Stomach smooth muscle (tissue), 2 donors: Measurements from ENCODE around the gene TAX1BP1.

Experiments used
- H3K27ac ChIP-seq: one replicate; pipeline ENCODE4 v1.7.0; 2013; ENCODE audit warnings: mild to moderate bottlenecking, low read length, inconsistent platforms
- H3K27me3 ChIP-seq, 2 donors: one replicate each; pipeline ENCODE4 v1.7.0; 2013; ENCODE audit warnings: low read length in 2 of 2; ENCODE audit not compliant: insufficient read depth in 2 of 2, control insufficient read depth in 1 of 2
- H3K36me3 ChIP-seq, 2 donors: one replicate each; pipeline ENCODE4 v1.7.0; 2013; ENCODE audit warnings: low read length in 2 of 2; ENCODE audit not compliant: control insufficient read depth in 2 of 2, insufficient read depth in 2 of 2
- H3K4me1 ChIP-seq: one replicate; pipeline ENCODE4 v1.7.0; 2013; ENCODE audit warnings: low read length; ENCODE audit not compliant: control insufficient read depth, insufficient read depth
- H3K4me3 ChIP-seq, 2 donors: one replicate each; pipeline ENCODE4 v1.7.0; 2013; ENCODE audit warnings: low read length in 2 of 2
- H3K9ac ChIP-seq, 2 donors: one replicate each; pipeline ENCODE4 v1.7.0; 2013; ENCODE audit warnings: low read length in 2 of 2, mild to moderate bottlenecking in 1 of 2
- H3K9me3 ChIP-seq, 2 donors: one replicate each; pipeline ENCODE4 v1.7.0; 2013; ENCODE audit warnings: low read length in 2 of 2; ENCODE audit not compliant: control insufficient read depth in 2 of 2
- donor health status: healthy.
- donor health status: Pancreatic carcinoma.

TAX1BP1 gene

DNA sequence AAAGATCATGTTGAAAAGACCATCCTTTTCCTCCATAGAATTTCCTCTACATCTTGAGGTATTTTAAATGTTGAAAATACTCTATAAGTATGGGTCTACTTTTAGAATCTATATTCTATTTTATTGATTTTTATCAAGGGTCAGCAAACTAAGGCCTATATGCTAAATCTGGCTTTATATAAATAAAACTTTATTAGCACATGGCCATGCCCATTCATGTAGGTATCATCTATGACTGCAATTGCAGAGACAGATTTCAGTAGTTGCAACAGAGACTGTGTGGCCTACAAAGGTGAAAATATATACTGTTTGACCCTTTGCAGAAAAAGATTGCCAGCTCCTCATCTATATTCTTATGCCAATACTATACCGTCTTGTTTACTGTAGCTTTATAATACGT is 72.7 kb downstream of the TAX1BP1 start:
- Histone ChIP-seq H3K27ac (no peak overlapping the region), H3K36me3 (peaks cover 3 to 13% of the 10 kb centered on the region in 2 donors), H3K4me1 (no peaks in the 10 kb centered on the region), H3K9me3 (no peaks in the 10 kb centered on the region), H3K9ac (no peak overlapping the region), H3K27me3 (no peaks in the 10 kb centered on the region), H3K4me3 (no peak overlapping the region)

DNA sequence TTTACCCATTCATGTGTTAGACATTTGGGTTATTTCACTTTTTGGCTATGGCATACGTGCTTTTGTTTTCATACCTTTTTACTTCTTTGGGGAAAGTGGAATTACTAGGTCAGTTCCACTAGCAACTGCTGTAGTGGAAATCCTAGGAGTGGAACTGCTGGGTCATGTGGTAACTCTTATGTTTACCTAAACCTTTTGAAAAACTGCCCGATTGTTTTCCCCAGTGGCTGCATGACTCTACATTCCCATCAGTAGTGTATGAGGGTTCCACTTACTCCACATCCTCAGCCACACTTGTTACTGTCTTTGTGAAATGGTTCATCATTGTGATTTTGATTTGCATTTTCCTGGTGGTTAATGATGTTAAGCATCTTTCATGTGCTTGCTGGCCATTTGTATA is 82.3 kb downstream of the TAX1BP1 start:
- Histone ChIP-seq H3K9me3 (no peaks in the 10 kb centered on the region), H3K27me3 (no peaks in the 10 kb centered on the region), H3K4me3 (no peak overlapping the region), H3K9ac (no peak overlapping the region), H3K27ac (no peak overlapping the region), H3K36me3 (peaks cover 3 to 9% of the 10 kb centered on the region in 2 donors), H3K4me1 (no peaks in the 10 kb centered on the region)

DNA sequence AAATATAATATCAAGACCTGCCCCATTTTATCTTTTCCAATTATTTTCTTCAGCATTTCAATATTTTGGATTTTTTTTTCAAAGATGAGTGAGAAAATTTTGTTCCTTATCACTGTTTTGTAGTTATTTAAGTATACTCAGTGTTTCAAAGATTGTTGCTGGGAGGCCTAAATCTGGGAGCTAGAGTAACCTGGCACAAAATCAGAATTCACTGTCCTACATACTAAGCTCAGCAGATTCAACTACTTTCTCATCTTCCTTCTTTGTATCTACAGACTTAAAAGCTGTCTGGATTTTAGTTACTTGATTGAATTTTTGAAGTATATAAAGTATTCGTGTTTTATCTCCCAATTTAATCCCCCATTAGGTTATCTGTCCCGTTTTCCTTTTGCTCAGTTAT is 85.9 kb downstream of the TAX1BP1 start:
- H3K9me3 ChIP-seq = no peaks in the 10 kb centered on the region
- H3K36me3 ChIP-seq = peaks cover 3 to 4% of the 10 kb centered on the region in 2 donors
- no peak overlapping the region for H3K9ac ChIP-seq
- no peaks in the 10 kb centered on the region for H3K4me1 ChIP-seq
- no peaks in the 10 kb centered on the region for H3K27me3 ChIP-seq
- H3K4me3 ChIP-seq = no peak overlapping the region
- H3K27ac ChIP-seq = no peak overlapping the region

DNA sequence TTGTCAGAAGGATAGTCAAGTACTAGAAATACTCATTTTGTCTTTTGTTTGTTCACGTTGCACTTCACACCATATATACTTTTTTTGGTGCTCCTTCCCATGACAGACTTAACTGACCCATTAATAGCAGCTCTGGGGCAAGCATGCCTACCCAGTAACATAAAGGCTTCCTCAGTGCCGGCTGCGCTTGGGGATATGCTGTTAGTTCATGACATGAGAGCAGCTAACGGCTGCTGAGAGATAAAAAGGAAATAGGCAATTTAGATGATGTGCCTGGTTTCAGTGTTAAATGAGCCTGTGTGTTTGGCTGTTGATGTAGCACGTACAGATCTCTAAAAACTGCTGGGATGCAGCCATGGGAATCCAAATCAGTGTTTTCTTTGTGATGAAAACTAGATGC is 86.4 kb downstream of the TAX1BP1 start:
- peaks cover 3 to 4% of the 10 kb centered on the region in 2 donors for H3K36me3 ChIP-seq
- no peak overlapping the region for H3K27ac ChIP-seq
- H3K4me3 ChIP-seq = no peak overlapping the region

DNA sequence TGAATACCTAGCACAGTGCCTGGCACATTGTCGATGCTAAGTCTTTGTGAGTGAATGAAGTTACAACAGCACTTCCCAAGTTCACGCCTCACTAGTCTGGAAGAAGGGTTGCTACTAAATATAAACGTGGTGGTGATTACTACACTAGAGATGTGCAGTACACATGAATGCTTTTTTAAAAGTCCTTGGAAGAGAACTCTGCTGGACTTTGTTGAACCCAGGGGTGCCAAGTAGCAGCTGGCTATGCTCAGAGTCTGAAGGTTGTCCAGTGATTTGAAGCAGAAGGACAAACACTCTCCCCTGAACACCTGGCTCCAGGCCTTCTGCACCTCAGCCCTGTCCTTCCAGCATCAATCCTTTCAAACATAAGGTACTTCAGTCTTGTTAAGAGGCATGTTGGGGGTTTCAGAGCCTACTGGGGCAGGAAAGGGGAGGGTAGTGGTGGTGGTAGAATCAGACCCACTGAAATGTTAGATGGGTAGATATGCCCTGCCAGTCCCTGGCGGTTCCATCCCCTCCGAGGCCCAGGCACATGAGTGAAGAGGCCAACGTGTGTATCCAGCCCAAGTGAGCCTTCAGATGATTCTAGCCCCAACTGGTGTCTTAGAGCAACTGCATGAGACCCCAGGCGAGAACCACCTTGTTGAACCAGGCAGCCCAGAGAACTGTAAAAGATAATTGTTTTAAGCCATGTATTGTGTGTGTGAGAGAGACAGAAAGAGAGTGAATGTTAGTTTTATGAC is 94.4 kb downstream of the TAX1BP1 start:
- peaks cover 9% of the 10 kb centered on the region for H3K4me1 ChIP-seq
- no peak overlapping the region for H3K4me3 ChIP-seq

More for the DNA sequence above, 86.4 kb downstream of the TAX1BP1 start:
- H3K4me1 ChIP-seq = no peaks in the 10 kb centered on the region
- H3K9me3 ChIP-seq = no peaks in the 10 kb centered on the region
- no peaks in the 10 kb centered on the region for H3K27me3 ChIP-seq
- H3K9ac ChIP-seq = no peak overlapping the region

DNA sequence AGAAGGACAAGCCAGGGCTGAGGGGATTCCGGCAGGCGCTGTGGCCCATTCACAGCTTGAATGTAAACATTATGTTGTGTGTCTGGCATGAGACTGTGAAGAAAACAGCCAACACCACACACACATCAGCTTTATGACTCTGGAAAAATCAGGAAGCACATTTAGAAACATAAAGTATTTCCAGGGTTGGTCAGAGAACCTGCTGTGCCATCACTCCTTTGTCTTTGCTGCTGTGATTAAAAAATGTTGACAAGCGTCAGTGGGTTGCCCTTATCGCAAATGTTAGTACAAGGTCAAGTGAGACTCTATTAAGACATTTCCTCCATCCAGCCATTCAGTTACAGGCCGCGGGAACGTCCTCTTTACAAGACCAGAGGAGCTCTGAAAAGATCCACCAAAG is 95.4 kb downstream of the TAX1BP1 start:
- H3K27me3 ChIP-seq = no peaks in the 10 kb centered on the region
- peaks cover 8 to 10% of the 10 kb centered on the region in 2 donors for H3K36me3 ChIP-seq
- no peaks in the 10 kb centered on the region for H3K9me3 ChIP-seq
- H3K27ac ChIP-seq = no peak overlapping the region
- peaks cover 9% of the 10 kb centered on the region for H3K4me1 ChIP-seq
- no peak overlapping the region for H3K4me3 ChIP-seq
- no peak overlapping the region for H3K9ac ChIP-seq

More for the DNA sequence above, 94.4 kb downstream of the TAX1BP1 start:
- H3K36me3 ChIP-seq = peaks cover 7 to 8% of the 10 kb centered on the region in 2 donors
- H3K9ac ChIP-seq = no peak overlapping the region
- peak overlapping the region; percentile 12 for H3K27ac ChIP-seq
- H3K27me3 ChIP-seq = no peaks in the 10 kb centered on the region
- H3K9me3 ChIP-seq = no peaks in the 10 kb centered on the region

DNA sequence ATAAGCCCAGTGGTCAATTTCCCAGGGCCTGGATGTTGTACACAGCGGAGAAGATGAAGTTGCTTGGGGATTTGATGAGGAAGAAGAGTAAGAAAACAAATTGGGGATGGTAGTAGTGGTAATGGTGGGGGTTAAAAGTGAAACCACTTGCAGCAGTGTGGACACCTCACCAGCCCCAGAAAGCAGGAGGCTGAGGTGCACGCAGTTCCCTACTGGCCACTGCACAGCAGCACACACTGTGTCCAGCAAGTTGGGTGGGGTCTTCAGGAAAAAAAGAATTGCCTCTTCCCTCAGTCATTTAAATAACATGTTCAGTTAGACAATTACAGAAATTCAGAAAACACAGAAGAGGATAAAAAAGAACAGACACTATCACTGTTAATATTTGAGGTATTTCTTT is 96.6 kb downstream of the TAX1BP1 start:
- no peaks in the 10 kb centered on the region for H3K27me3 ChIP-seq
- H3K27ac ChIP-seq = no peak overlapping the region
- H3K9me3 ChIP-seq = no peaks in the 10 kb centered on the region
- peaks cover 12 to 15% of the 10 kb centered on the region in 2 donors for H3K36me3 ChIP-seq
- H3K4me3 ChIP-seq = no peak overlapping the region
- peaks cover 9% of the 10 kb centered on the region for H3K4me1 ChIP-seq
- H3K9ac ChIP-seq = no peak overlapping the region

DNA sequence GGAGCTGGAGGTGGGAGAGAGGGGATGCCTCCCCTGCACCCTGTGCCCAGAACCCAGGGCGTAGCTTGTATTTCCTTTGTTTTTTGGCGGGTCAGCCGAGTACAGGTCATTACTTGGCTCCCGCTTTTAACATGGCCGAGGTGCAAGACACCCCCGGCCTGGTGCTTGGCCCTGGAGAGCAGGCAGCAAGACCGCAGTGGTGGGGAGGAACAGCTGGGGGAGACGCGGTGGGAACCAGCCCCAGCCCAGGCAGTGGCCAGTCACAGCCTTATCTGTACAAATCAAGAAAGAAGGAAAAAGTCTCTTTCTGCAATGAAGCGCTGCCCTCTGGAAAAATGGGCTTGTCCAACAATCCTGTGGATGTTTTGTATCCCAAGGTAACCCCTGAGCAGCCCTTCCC is 99.1 kb downstream of the TAX1BP1 start:
- no peaks in the 10 kb centered on the region for H3K9me3 ChIP-seq
- no peak overlapping the region for H3K27ac ChIP-seq
- peaks cover 8% of the 10 kb centered on the region for H3K4me1 ChIP-seq
- H3K9ac ChIP-seq = no peak overlapping the region
- no peak overlapping the region for H3K4me3 ChIP-seq
- H3K27me3 ChIP-seq = no peaks in the 10 kb centered on the region
- H3K36me3 ChIP-seq = peaks cover 7 to 15% of the 10 kb centered on the region in 2 donors

DNA sequence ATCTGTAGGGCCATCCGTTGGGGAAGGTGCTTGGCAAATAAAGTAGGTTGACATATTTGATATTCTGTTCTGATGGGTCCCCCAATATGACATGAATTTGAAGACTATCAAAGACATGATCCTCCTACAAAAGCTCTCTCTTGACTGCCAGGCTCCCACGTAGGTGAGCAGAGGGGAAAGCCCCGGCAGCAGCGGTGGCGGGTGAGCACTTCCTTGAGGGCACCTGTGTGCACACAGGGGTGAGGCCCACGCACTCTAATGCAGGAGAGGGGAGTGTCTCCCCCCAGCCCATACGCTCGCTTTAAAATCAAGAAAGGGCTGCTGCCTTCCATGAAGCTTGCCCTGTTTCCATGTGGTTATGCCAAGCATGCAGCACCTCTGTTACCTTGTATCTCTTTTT is 100.4 kb downstream of the TAX1BP1 start:
- H3K9me3 ChIP-seq = no peaks in the 10 kb centered on the region
- no peak overlapping the region for H3K4me3 ChIP-seq
- H3K9ac ChIP-seq = no peak overlapping the region
- no peak overlapping the region for H3K27ac ChIP-seq
- H3K36me3 ChIP-seq = peaks cover 7 to 11% of the 10 kb centered on the region in 2 donors
- H3K27me3 ChIP-seq = no peaks in the 10 kb centered on the region
- H3K4me1 ChIP-seq = peaks cover 2% of the 10 kb centered on the region

DNA sequence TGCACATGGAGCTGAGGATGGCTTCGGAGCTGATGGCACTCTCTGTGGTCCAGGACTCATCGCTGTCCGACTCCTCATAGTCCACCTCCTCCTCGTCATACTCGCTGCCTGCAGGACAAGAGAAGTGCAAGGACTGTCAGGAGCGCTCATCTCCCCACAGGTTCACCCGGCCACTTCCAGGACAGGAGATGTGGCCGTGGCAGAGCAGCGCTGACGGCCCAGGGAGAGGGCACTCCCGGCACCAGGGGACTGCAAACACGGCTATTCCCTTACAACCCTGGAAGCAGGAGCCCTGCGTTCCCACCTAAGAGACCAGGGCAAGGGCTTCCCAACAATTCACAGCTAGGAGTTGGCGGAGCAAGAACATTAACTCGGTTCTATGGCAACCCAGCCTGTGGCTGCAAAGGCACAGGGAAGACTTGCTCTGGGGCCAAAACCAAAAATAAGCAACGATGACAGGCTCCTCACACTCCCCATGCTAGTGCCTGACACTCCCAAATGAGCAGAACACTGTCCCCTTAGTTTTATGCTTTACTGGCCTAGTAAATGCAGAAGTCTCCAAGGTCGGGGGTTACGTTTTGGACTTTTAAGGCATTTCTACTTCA is 100.9 kb downstream of the TAX1BP1 start:
- Histone ChIP-seq H3K27ac (no peak overlapping the region), H3K4me3 (no peak overlapping the region), H3K36me3 (peaks cover 7 to 11% of the 10 kb centered on the region in 2 donors), H3K4me1 (peaks cover 2% of the 10 kb centered on the region), H3K9me3 (no peaks in the 10 kb centered on the region), H3K27me3 (no peaks in the 10 kb centered on the region), H3K9ac (no peak overlapping the region)

DNA sequence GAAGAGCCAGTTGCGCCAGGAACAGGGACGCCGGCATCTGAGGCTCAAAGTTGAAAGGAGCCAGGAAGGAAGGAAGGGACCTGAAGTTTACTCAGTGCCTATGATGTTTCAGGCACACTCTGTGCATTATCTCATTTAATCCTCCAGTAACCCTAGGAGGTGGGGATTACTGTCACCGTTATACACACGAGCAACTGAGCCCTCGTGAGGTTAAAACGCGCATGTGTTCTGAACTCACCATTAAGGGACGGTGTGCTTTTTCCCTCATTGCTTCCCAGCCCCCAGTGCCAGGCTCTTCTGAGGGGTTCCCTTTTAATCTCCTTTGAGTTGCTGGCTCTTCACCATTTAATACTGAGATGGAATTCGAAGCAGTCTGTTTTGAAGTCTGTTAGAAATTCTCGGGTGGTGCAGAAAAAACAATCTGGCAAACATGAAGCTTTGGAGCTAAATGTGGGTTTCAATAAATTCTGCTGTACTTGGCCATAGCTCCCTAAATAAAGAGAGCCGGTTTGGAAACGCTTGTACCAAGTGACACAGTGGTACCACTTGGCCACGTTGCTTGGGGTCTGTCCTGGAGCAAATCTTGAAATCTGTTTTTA is 102.2 kb downstream of the TAX1BP1 start:
- Histone ChIP-seq H3K4me3 (no peak overlapping the region), H3K27ac (no peak overlapping the region), H3K4me1 (peaks cover 2% of the 10 kb centered on the region), H3K36me3 (peaks cover 4 to 11% of the 10 kb centered on the region in 2 donors), H3K9ac (no peak overlapping the region), H3K27me3 (no peaks in the 10 kb centered on the region), H3K9me3 (no peaks in the 10 kb centered on the region)
